K562 (cell line): ENCODE measurements around the gene ETHE1. TPM values are rescaled to one million over a fixed set of nuclear protein-coding genes. Genes with fewer than 3 reads are reported as not detected.

Experiments used
- HDAC2 ChIP-seq: fragments of 450-650 bp; IDR thresholded peaks from 2 replicates; pipeline ENCODE4 v1.6.1; 2016; ENCODE audit warnings: mild to moderate bottlenecking
- L3MBTL2 ChIP-seq: fragments of 450-650 bp; IDR thresholded peaks from 2 replicates; pipeline ENCODE4 v1.6.1; 2016; ENCODE audit warnings: mild to moderate bottlenecking, moderate library complexity
- NFRKB ChIP-seq: fragments of 450-650 bp; IDR thresholded peaks from 2 replicates; pipeline ENCODE4 v1.6.1; 2016; ENCODE audit warnings: low read depth
- NR4A1 ChIP-seq, 2 experiments: fragments of 250-450 bp in 1 of 2; fragments of 450-650 bp in 1 of 2; sonication (Bioruptor Pico) in 1 of 2; IDR thresholded peaks; 2 replicates each; pipeline versions ENCODE4 v1.4.0 to v1.6.1; 2016 to 2020; ENCODE audit warnings: mild to moderate bottlenecking in 2 of 2, missing compliant biosample characterization in 1 of 2, missing genetic modification characterization in 1 of 2, moderate library complexity in 1 of 2
- NRF1 ChIP-seq, 2 experiments: fragments of 450-650 bp; IDR thresholded peaks in 1 of 2; conservative IDR thresholded peaks in 1 of 2; 2 replicates each; pipeline ENCODE4 v1.6.1; 2014; ENCODE audit warnings: mild to moderate bottlenecking in 2 of 2
- POLR2G ChIP-seq: fragments of 200-400 bp; formaldehyde crosslinking; IDR thresholded peaks from 2 replicates; pipeline ENCODE4 v1.6.1; 2017; ENCODE audit warnings: low read depth, mild to moderate bottlenecking, antibody characterized with exemption, low read length, moderate library complexity
- SUPT5H ChIP-seq: fragments of 450-650 bp; IDR thresholded peaks from 2 replicates; pipeline ENCODE4 v1.6.1; 2016
- ZNF551 ChIP-seq: fragments of 250-450 bp; sonication (Bioruptor Pico); IDR thresholded peaks from 2 replicates; pipeline ENCODE4 v1.5.0; 2021; ENCODE audit warnings: mild to moderate bottlenecking, moderate library complexity
- polyA plus RNA-seq, 8 experiments: library from polyadenylated mRNA; depleted of rRNA in 4 of 8; stranded (reverse) in 5 of 8; unstranded in 3 of 8; fragments of >200 nt; fragmentation: Nextera tagmentation in 2 of 8; fragmentation: Illumina TruSeq in 1 of 8; extraction: Ambion mirVana in 2 of 8; extraction: Trizol in 1 of 8; gene quantifications; 2 replicates each; pipeline versions ENCODE4 v1.2.1 to v1.2.3, GENCODE V29; 2011 to 2014; ENCODE audit warnings: inconsistent platforms in 1 of 8, missing spikeins in 1 of 8
- total RNA-seq, 7 experiments: library from RNA; depleted of rRNA in 6 of 7; stranded (reverse); fragments of >200 nt in 6 of 7; fragmentation: Illumina TruSeq in 2 of 7; extraction: Trizol in 2 of 7; gene quantifications; 2 replicates each; pipeline versions ENCODE4 v1.2.1 to v1.2.3, GENCODE V29; 2011 to 2021; ENCODE audit warnings: low replicate concordance in 1 of 7
- TF ChIP-seq, protein P1 (sequence below): fragments of 450-650 bp; IDR thresholded peaks from 2 replicates; pipeline ENCODE4 v1.6.1; 2016; ENCODE audit warnings: antibody characterized with exemption
- TF ChIP-seq, protein P2 (sequence below): sonication (generic); formaldehyde crosslinking; IDR thresholded peaks from 2 replicates; pipeline ENCODE4 v1.8.0; 2022; ENCODE audit warnings: mild to moderate bottlenecking, missing genetic modification reagents, borderline replicate concordance
- TF ChIP-seq, protein P3 (sequence below): sonication (generic); formaldehyde crosslinking; IDR thresholded peaks from 2 replicates; pipeline ENCODE4 v1.8.1; 2023; ENCODE audit warnings: mild to moderate bottlenecking, missing genetic modification reagents
- TF ChIP-seq, protein P4 (sequence below), 2 experiments: fragments of 150-350 bp in 1 of 2; IDR thresholded peaks; 2 replicates each; pipeline ENCODE4 v1.6.1; 2012 to 2016; ENCODE audit warnings: low read depth in 2 of 2, low read length in 2 of 2, mild to moderate bottlenecking in 1 of 2, moderate library complexity in 1 of 2

The ETHE1 gene
- total and polyA plus RNA-seq, 9 of the 15 experiments (the other 6 are each of a cell fraction or from before 2014, with no cell fraction given) = 2.9 to 21.0 (median 10.2) TPM

DNA sequence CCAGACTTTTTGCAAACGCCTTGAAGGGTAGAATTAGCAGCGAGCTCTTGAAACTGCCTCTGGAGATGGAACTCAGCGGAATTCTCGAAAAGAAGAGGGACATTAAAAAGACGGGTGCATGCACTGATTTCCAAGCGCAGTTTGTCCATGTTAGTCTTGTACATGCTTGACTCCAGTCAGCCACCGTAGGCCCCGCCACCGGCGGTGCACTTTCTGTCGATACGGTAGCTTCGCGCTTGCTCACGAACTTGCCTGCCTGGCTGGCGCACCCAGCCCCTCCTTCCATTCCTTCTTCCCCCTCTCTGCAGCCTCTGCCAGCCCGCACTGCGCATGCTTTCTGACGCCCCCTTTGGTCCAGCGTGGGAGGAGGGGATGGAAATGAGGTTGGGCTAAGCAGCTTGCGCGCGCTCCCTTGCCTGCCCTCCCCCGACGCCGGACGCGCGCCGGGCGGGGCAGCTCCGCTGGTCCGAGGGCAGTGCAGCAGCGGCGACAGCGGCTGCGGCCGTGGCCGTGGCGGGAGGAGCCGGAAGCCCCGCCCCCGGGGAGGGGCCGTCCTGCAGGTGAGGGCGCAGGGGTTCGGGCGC, 6.1 kb upstream of the ETHE1 start, which contains the start of gene ZNF575 (continued):
- TF ChIP-seq, protein P1, sequence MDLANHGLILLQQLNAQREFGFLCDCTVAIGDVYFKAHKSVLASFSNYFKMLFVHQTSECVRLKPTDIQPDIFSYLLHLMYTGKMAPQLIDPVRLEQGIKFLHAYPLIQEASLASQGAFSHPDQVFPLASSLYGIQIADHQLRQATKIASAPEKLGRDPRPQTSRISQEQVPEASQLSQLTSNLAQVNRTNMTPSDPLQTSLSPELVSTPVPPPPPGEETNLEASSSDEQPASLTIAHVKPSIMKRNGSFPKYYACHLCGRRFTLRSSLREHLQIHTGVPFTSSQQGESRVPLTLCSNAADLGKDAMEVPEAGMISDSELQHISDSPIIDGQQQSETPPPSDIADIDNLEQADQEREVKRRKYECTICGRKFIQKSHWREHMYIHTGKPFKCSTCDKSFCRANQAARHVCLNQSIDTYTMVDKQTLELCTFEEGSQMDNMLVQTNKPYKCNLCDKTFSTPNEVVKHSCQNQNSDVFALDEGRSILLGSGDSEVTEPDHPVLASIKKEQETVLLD = peak; percentile 32; the same call in 1 of the 2 replicates
- TF ChIP-seq NRF1 (conservative IDR thresholded peaks at IDR 0.05 in 1 of 2, IDR thresholded peaks at IDR 0.05 in 1 of 2) = peak; percentile 93 to 94
- peak; percentile 51 for TF ChIP-seq SUPT5H
- TF ChIP-seq ZNF551 = no peak
- TF ChIP-seq, protein P2, sequence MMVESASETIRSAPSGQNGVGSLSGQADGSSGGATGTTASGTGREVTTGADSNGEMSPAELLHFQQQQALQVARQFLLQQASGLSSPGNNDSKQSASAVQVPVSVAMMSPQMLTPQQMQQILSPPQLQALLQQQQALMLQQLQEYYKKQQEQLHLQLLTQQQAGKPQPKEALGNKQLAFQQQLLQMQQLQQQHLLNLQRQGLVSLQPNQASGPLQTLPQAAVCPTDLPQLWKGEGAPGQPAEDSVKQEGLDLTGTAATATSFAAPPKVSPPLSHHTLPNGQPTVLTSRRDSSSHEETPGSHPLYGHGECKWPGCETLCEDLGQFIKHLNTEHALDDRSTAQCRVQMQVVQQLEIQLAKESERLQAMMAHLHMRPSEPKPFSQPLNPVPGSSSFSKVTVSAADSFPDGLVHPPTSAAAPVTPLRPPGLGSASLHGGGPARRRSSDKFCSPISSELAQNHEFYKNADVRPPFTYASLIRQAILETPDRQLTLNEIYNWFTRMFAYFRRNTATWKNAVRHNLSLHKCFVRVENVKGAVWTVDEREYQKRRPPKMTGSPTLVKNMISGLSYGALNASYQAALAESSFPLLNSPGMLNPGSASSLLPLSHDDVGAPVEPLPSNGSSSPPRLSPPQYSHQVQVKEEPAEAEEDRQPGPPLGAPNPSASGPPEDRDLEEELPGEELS (CRISPR knock-in tag) = no peak
- TF ChIP-seq HDAC2 = peak; percentile 67
- TF ChIP-seq, protein P3, sequence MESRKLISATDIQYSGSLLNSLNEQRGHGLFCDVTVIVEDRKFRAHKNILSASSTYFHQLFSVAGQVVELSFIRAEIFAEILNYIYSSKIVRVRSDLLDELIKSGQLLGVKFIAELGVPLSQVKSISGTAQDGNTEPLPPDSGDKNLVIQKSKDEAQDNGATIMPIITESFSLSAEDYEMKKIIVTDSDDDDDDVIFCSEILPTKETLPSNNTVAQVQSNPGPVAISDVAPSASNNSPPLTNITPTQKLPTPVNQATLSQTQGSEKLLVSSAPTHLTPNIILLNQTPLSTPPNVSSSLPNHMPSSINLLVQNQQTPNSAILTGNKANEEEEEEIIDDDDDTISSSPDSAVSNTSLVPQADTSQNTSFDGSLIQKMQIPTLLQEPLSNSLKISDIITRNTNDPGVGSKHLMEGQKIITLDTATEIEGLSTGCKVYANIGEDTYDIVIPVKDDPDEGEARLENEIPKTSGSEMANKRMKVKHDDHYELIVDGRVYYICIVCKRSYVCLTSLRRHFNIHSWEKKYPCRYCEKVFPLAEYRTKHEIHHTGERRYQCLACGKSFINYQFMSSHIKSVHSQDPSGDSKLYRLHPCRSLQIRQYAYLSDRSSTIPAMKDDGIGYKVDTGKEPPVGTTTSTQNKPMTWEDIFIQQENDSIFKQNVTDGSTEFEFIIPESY (CRISPR knock-in tag) = 0 out of 2 replicates have a peak, but pooled peaks have one; percentile 41
- TF ChIP-seq L3MBTL2 = peak; percentile 84
- peak; percentile 73 for TF ChIP-seq POLR2G
- TF ChIP-seq NR4A1 (CRISPR knock-in tag; IDR thresholded peaks at IDR 0.05) = no peak
- no peak; the same call in 1 of the 2 replicates for TF ChIP-seq NR4A1 (tag; IDR thresholded peaks at IDR 0.05)
- TF ChIP-seq, protein P4, sequence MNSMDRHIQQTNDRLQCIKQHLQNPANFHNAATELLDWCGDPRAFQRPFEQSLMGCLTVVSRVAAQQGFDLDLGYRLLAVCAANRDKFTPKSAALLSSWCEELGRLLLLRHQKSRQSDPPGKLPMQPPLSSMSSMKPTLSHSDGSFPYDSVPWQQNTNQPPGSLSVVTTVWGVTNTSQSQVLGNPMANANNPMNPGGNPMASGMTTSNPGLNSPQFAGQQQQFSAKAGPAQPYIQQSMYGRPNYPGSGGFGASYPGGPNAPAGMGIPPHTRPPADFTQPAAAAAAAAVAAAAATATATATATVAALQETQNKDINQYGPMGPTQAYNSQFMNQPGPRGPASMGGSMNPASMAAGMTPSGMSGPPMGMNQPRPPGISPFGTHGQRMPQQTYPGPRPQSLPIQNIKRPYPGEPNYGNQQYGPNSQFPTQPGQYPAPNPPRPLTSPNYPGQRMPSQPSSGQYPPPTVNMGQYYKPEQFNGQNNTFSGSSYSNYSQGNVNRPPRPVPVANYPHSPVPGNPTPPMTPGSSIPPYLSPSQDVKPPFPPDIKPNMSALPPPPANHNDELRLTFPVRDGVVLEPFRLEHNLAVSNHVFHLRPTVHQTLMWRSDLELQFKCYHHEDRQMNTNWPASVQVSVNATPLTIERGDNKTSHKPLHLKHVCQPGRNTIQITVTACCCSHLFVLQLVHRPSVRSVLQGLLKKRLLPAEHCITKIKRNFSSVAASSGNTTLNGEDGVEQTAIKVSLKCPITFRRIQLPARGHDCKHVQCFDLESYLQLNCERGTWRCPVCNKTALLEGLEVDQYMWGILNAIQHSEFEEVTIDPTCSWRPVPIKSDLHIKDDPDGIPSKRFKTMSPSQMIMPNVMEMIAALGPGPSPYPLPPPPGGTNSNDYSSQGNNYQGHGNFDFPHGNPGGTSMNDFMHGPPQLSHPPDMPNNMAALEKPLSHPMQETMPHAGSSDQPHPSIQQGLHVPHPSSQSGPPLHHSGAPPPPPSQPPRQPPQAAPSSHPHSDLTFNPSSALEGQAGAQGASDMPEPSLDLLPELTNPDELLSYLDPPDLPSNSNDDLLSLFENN (IDR thresholded peaks at IDR 0.05; ENCODE audit: low read depth in 2 of 2, low read length in 2 of 2) = peak in 1 of 2 experiments; percentile 24; a peak in 1 of 4 replicates
- TF ChIP-seq NFRKB = no peak
